Ascending aorta (tissue), 2 donors: ENCODE data around the gene WNT11. TPM values are rescaled to one million over a fixed set of nuclear protein-coding genes. Genes with fewer than 3 reads are reported as not detected.

Experiments used
- DNase-seq, 2 donors: peaks; one replicate each; pipeline ENCODE4 v3.0.0-alpha.2; 2019; ENCODE audit warnings: low spot score in 2 of 2
- H3K27ac ChIP-seq, 2 donors: fragments of 200-600 bp; sonication (generic); one replicate each; pipeline ENCODE4 v1.5.1; 2016 to 2017; ENCODE audit warnings: mild to moderate bottlenecking in 1 of 2
- H3K27me3 ChIP-seq: fragments of 200-600 bp; sonication (generic); one replicate; pipeline ENCODE4 v1.5.1; 2017
- H3K36me3 ChIP-seq, 2 donors: fragments of 200-600 bp; sonication (generic); one replicate each; pipeline ENCODE4 v1.5.1; 2016
- H3K4me1 ChIP-seq, 2 donors: fragments of 200-600 bp; sonication (generic); one replicate each; pipeline ENCODE4 v1.5.1; 2016 to 2017; ENCODE audit warnings: mild to moderate bottlenecking in 1 of 2
- H3K4me3 ChIP-seq, 2 donors: fragments of 200-600 bp; sonication (generic); one replicate each; pipeline ENCODE4 v1.5.1; 2016 to 2017; ENCODE audit warnings: mild to moderate bottlenecking in 1 of 2
- H3K9me3 ChIP-seq, 2 donors: fragments of 200-600 bp; sonication (generic); one replicate each; pipeline ENCODE4 v1.5.1; 2016
- CTCF ChIP-seq, 3 experiments: fragments of 200-600 bp in 2 of 3; fragments of 450-650 bp in 1 of 3; sonication (generic) in 2 of 3; IDR thresholded peaks; one replicate each; pipeline ENCODE4 v1.5.1; 2016 to 2019; ENCODE audit warnings: antibody characterized with exemption in 3 of 3, mild to moderate bottlenecking in 1 of 3, moderate library complexity in 1 of 3
- intact Hi-C: fragments of 100-400 bp; cut with DNase I; formaldehyde crosslinking; loops from one replicate; pipeline ENCODE4 v1.15.1; 2023
- total RNA-seq: library from RNA; depleted of rRNA; stranded (reverse); fragments of >200 nt; gene quantifications from one replicate; pipeline ENCODE4 v1.1.0, GENCODE V29; 2016

WNT11 gene
- total RNA-seq, 1 donor from 2014 or later, result 11.7 TPM

DNA sequence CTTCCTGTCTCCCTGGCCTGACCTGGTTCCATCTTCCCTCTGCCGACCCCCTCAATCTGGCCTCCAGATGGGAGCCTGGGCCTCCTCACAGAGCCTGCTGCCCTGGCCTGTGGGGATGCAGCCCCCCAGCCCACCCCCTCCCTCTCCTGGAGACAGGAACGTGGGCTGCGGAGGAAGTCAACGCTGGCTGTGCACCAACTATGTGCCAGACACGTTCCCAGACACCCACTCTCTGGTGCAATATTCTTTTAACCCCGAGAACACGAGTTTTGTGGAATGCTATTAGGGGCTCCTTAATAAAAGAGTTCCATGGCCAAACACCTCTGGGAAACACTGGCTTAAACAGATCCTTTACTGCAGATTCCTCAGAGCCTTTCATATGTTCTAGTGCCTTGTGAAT is 15.9 kb downstream of the WNT11 start:
- intact Hi-C loops, result no loop called here
- H3K36me3 ChIP-seq, result no peaks in the 10 kb centered on the region
- no peak overlapping the region for H3K27ac ChIP-seq
- no peak for DNase-seq
- H3K4me3 ChIP-seq, result no peak overlapping the region
- H3K9me3 ChIP-seq, result no peaks in the 10 kb centered on the region
- H3K27me3 ChIP-seq, result no peaks in the 10 kb centered on the region
- H3K4me1 ChIP-seq, result no peaks in the 10 kb centered on the region
- TF ChIP-seq CTCF (IDR thresholded peaks at IDR 0.05), result no peak

- no peaks in the 10 kb centered on the region for H3K27me3 ChIP-seq
- H3K4me1 ChIP-seq, result no peaks in the 10 kb centered on the region
- intact Hi-C loops, result no loop called here
- no peak overlapping the region for H3K4me3 ChIP-seq
- no peaks in the 10 kb centered on the region for H3K9me3 ChIP-seq
- no peak overlapping the region for H3K27ac ChIP-seq
- no peak for TF ChIP-seq CTCF (IDR thresholded peaks at IDR 0.05)
- no peak for DNase-seq
- H3K36me3 ChIP-seq, result no peaks in the 10 kb centered on the region
These were observed 16.6 kb downstream of the WNT11 start for GRCh38 chr11:76189682-76190081.

DNA sequence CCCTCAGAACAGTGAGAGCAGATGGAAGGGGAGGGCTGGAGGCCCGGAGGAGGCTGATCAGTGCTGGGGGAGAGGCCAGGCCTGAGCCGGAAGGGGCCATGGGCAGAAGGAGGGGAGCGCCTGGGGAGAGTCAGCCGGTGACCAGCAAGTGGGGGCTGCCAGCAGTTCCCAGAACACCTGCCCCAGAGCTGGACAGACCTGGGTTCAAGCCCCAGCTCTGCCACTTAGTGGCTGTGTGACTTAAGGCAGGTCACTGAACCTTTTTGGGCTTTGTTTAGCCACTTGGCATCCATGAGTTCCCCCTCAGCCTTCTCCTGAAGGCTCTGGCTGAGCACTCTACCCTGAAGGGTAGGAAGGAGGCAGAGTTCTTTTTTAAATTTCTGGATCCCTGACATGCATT is 17.4 kb downstream of the WNT11 start:
- intact Hi-C loops, result no loop called here
- no peak overlapping the region for H3K27ac ChIP-seq

DNA sequence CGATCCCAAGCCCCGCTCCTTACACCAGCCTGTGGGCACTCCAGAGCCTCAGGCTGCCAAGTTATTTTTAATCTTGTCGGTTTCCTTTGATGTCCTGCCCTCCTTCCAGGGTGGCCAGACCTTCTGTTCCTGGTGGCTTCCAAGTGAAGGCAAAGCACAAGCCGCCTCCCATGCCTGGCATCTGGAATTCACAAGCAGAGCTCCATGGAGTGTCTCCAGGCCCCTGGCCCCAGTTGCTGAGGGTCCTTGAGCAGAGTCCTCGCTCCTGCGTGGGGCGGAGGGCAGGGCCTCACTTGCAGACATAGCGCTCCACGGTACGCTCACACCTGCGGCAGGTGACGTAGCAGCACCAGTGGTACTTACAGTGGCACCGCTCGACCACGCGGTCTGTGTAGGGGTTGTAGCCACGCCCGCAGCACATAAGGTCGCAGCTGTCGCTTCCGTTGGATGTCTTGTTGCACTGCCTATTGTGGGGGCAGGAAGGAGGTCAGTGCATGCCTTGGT is 19.5 kb downstream of the WNT11 start:
- intact Hi-C loops, result no loop called here
- no peaks in the 10 kb centered on the region for H3K4me1 ChIP-seq
- no peak for DNase-seq
- no peaks in the 10 kb centered on the region for H3K27me3 ChIP-seq
- peak overlapping the region in 1 of 2 donors; percentile 21 for H3K27ac ChIP-seq
- H3K4me3 ChIP-seq, result no peak overlapping the region
- H3K9me3 ChIP-seq, result no peaks in the 10 kb centered on the region
- no peaks in the 10 kb centered on the region for H3K36me3 ChIP-seq
- no peak for TF ChIP-seq CTCF (IDR thresholded peaks at IDR 0.05)

More for the DNA sequence above, 17.4 kb downstream of the WNT11 start:
- no peak for TF ChIP-seq CTCF (IDR thresholded peaks at IDR 0.05)
- Histone ChIP-seq H3K4me3 (no peak overlapping the region), H3K36me3 (no peaks in the 10 kb centered on the region), H3K27me3 (no peaks in the 10 kb centered on the region), H3K4me1 (no peaks in the 10 kb centered on the region), H3K9me3 (no peaks in the 10 kb centered on the region)
- no peak for DNase-seq

DNA sequence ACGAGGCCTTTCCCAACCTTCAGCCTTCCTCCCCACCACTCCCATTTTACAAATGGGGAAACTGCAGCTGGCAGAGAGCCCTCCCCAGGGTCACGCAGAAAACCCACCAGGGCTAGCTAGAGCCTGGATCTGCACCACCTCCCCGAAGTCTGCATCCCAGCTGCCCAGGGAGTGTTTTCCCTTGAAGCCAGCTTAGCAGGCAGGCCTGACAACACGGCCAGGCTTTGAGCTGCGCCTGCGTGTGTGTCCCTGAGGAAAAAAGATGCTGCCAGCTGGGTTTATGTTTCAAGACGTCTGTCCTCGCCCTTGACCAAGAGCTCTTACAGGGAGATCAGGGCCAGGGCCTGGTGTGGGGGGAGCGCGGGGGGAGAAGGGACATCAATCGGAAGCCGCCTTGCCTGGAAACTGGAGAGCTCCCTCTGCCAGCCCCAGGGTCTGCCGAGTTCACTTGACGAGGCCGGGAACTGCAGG is 20.3 kb downstream of the WNT11 start:
- no peaks in the 10 kb centered on the region for H3K27me3 ChIP-seq
- no peaks in the 10 kb centered on the region for H3K36me3 ChIP-seq
- no peaks in the 10 kb centered on the region for H3K9me3 ChIP-seq
- no peak overlapping the region for H3K4me3 ChIP-seq
- H3K4me1 ChIP-seq, result no peaks in the 10 kb centered on the region
- peak in 1 of 2 donors; percentile 71 for DNase-seq
- intact Hi-C loops, result no loop called here
- peak overlapping the region in 1 of 2 donors; percentile 28 for H3K27ac ChIP-seq
- TF ChIP-seq CTCF (IDR thresholded peaks at IDR 0.05), result no peak

GRCh38 chr11:76185511-76185910 is 20.8 kb downstream of the WNT11 start:
- no peak for DNase-seq
- Histone ChIP-seq H3K4me3 (no peak overlapping the region), H3K4me1 (no peaks in the 10 kb centered on the region), H3K27me3 (no peaks in the 10 kb centered on the region), H3K9me3 (no peaks in the 10 kb centered on the region), H3K27ac (peak overlapping the region in 1 of 2 donors; percentile 28), H3K36me3 (no peaks in the 10 kb centered on the region)
- intact Hi-C loops, result no loop called here
- TF ChIP-seq CTCF (IDR thresholded peaks at IDR 0.05), result no peak
